ENCODE measurements around the gene RNF111. TPM values are rescaled to one million over a fixed set of nuclear protein-coding genes. Genes with fewer than 3 reads are reported as not detected.

Gene RNF111
- total and polyA plus RNA-seq, 12 donors = 5.7 to 41.6 (median 24.0) TPM

GRCh38 chr15:59096429-59096828 lies 109.0 kb downstream of the RNF111 start:
- 83 to 86% (median 86%) methylated on average over 3 of the region's 3 CpGs for WGBS, 4 donors
- TF ChIP-seq, protein P1, sequence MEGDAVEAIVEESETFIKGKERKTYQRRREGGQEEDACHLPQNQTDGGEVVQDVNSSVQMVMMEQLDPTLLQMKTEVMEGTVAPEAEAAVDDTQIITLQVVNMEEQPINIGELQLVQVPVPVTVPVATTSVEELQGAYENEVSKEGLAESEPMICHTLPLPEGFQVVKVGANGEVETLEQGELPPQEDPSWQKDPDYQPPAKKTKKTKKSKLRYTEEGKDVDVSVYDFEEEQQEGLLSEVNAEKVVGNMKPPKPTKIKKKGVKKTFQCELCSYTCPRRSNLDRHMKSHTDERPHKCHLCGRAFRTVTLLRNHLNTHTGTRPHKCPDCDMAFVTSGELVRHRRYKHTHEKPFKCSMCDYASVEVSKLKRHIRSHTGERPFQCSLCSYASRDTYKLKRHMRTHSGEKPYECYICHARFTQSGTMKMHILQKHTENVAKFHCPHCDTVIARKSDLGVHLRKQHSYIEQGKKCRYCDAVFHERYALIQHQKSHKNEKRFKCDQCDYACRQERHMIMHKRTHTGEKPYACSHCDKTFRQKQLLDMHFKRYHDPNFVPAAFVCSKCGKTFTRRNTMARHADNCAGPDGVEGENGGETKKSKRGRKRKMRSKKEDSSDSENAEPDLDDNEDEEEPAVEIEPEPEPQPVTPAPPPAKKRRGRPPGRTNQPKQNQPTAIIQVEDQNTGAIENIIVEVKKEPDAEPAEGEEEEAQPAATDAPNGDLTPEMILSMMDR (IDR thresholded peaks at IDR 0.05) = no peak
- no peak for TF ChIP-seq POLR2A (IDR thresholded peaks at IDR 0.05)
- no peaks in the 10 kb centered on the region for H3K9me3 ChIP-seq (replicated peaks in 1 of 3)

DNA sequence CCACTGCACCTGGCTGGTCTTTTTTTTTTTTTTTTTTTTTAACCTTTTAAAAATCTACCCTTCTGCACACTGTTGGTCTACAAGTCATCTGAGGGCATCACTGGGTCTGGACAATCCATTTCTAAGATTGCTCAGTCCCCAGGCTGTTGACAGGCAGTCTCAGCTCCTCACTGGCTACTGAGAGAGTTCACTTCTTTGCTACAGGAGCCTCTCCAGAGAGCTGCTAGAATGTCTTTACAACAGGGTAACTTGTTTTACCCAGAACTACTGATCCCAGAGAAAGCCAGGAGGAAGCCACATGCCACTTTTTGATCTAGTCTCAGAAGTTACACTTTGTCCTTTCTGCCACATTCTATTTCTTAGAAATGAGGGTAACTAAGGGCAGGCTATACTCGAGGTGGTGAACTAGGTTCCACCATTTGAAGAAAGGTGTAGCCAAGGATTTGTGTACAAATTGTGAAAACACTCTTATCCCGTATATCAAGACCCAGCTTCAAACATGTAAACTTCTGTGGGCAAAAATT lies 111.8 kb downstream of the RNF111 start:
- H3K36me3 ChIP-seq (replicated peaks in 1 of 2) = peaks cover 0 to 22% of the 10 kb centered on the region in 2 donors
- H3K27ac ChIP-seq = no peak overlapping the region
- no peak overlapping the region for H3K4me3 ChIP-seq
- WGBS, 4 donors = 58 to 86% (median 85%) methylated on average over 2 of the region's 2 CpGs
- H3K27me3 ChIP-seq = no peaks in the 10 kb centered on the region
- DNase-seq = no peak
- H3K4me1 ChIP-seq (replicated peaks in 1 of 2) = no peaks in the 10 kb centered on the region
- intact Hi-C loops (cut with DNase I) = no loop called here
- TF ChIP-seq POLR2A (IDR thresholded peaks at IDR 0.05) = no peak
- TF ChIP-seq, protein P1 (IDR thresholded peaks at IDR 0.05) = no peak
- H3K9me3 ChIP-seq (replicated peaks in 1 of 3) = no peaks in the 10 kb centered on the region

More at GRCh38 chr15:59096429-59096828, 109.0 kb downstream of the RNF111 start:
- Histone ChIP-seq H3K4me3 (no peak overlapping the region), H3K27ac (no peak overlapping the region), H3K27me3 (no peaks in the 10 kb centered on the region), H3K36me3 (replicated peaks in 1 of 2) (peaks cover 0 to 50% of the 10 kb centered on the region in 2 donors), H3K4me1 (replicated peaks in 1 of 2) (no peaks in the 10 kb centered on the region)
- no peak for DNase-seq
- intact Hi-C loops (cut with DNase I) = no loop called here

DNA sequence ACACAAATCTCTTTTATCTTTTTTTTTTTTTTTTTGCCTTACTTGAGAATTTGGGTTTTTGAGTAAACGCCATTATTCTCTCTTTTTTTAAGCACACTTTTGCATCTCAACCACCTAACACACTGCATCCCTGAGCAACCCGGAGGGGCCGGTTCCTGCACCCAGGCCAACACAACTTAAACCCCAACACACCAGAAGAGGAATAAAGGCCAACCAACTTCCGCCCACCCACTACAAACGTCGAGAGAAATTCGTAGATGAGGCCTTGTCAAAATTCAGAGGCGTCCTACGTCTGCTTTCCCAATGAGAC lies 117.1 kb downstream of the RNF111 start:
- no peaks in the 10 kb centered on the region for H3K27me3 ChIP-seq

GRCh38 chr15:59104912-59105732 lies 117.7 kb downstream of the RNF111 start, which contains the start of gene CCNB2:
Gene CCNB2 (plus strand): TSS chr15:59105146. CDS start chr15:59105269, 123 bp downstream.
- intact Hi-C loops (cut with DNase I) = loop anchor here in 1 of 2 donors (10.0 kb wide), 1 partner anchor 110 kb away; no protein-coding TSS in a partner anchor
- Histone ChIP-seq H3K9me3 (replicated peaks in 1 of 3) (no peaks in the 10 kb centered on the region), H3K4me3 (peak within 1 kb of the TSS; percentile 14 to 61 (median 30)), H3K27ac (peak within 1 kb of the TSS in 1 of 5 donors; percentile 42), H3K27me3 (no peaks in the 10 kb centered on the region), H3K4me1 (replicated peaks in 1 of 2) (peaks cover 0 to 6% of the 10 kb centered on the region in 2 donors), H3K36me3 (replicated peaks in 1 of 2) (no peaks in the 10 kb centered on the region)
- TF ChIP-seq POLR2A (IDR thresholded peaks at IDR 0.05) = peak in 1 of 2 donors; percentile 47
- TF ChIP-seq, protein P1 (IDR thresholded peaks at IDR 0.05) = no peak
- peak; percentile 84 to 94 (median 87) for DNase-seq
- 0% methylated on average over 37 to 57 of the region's 57 CpGs for WGBS, 4 donors

More for the DNA sequence above, 117.1 kb downstream of the RNF111 start:
- H3K4me3 ChIP-seq = peak overlapping the region in 2 of 4 donors; percentile 30 to 61
- no peaks in the 10 kb centered on the region for H3K36me3 ChIP-seq (replicated peaks in 1 of 2)
- H3K27ac ChIP-seq = peak overlapping the region in 1 of 5 donors; percentile 42
- peak in 1 of 7 donors; percentile 14 for DNase-seq
- peaks cover 0 to 6% of the 10 kb centered on the region in 2 donors for H3K4me1 ChIP-seq (replicated peaks in 1 of 2)
- intact Hi-C loops (cut with DNase I) = loop anchor here in 1 of 2 donors (10.0 kb wide), 1 partner anchor 110 kb away; no protein-coding TSS in a partner anchor
- 0 to 4% (median 2%) methylated on average over 9 of the region's 9 CpGs for WGBS, 4 donors
- no peaks in the 10 kb centered on the region for H3K9me3 ChIP-seq (replicated peaks in 1 of 3)
- TF ChIP-seq, protein P1 (IDR thresholded peaks at IDR 0.05) = no peak
- no peak for TF ChIP-seq POLR2A (IDR thresholded peaks at IDR 0.05)
